HL-60 (cell line): Measurements from ENCODE around the gene SZT2.

Experiments
- DNase-seq, 2 experiments: peaks; one replicate each; pipeline ENCODE4 v3.0.0-alpha.2; 2010 to 2020; ENCODE audit warnings: low read depth in 1 of 2, low spot score in 1 of 2
- H3K27ac ChIP-seq: fragments of 250-450 bp; sonication (Bioruptor Pico); replicated peaks from 2 replicates; pipeline ENCODE4 v1.5.1; 2020; ENCODE audit warnings: mild to moderate bottlenecking, moderate library complexity
- H3K27me3 ChIP-seq: fragments of 250-450 bp; sonication (Bioruptor Pico); 2 replicates; pipeline ENCODE4 v1.5.1; 2021; ENCODE audit warnings: mild to moderate bottlenecking, moderate library complexity; ENCODE audit not compliant: insufficient read depth, poor library complexity, severe bottlenecking
- H3K4me3 ChIP-seq: replicated peaks from 2 replicates; pipeline ENCODE4 v1.5.1; 2011; ENCODE audit warnings: mild to moderate bottlenecking, control low read depth, low read length; ENCODE audit not compliant: insufficient read depth
- GABPA ChIP-seq: IDR thresholded peaks from 2 replicates; pipeline ENCODE4 v1.6.1; 2012; ENCODE audit warnings: low read depth
- POLR2AphosphoS5 ChIP-seq: IDR thresholded peaks from 2 replicates; pipeline ENCODE4 v1.6.1; 2012; ENCODE audit warnings: low read depth
- REST ChIP-seq: IDR thresholded peaks from 2 replicates; pipeline ENCODE4 v1.6.1; 2012; ENCODE audit warnings: low read depth; ENCODE audit not compliant: insufficient replicate concordance
- SPI1 ChIP-seq: IDR thresholded peaks from 2 replicates; pipeline ENCODE4 v1.6.1; 2012; ENCODE audit warnings: low read depth, mild to moderate bottlenecking, borderline replicate concordance
- TF ChIP-seq, protein P1 (sequence below): IDR thresholded peaks from one replicate; pipeline ENCODE4 v1.5.1; 2011; ENCODE audit warnings: low read length, control low read depth, inconsistent platforms; ENCODE audit not compliant: insufficient read depth

SZT2 gene

DNA sequence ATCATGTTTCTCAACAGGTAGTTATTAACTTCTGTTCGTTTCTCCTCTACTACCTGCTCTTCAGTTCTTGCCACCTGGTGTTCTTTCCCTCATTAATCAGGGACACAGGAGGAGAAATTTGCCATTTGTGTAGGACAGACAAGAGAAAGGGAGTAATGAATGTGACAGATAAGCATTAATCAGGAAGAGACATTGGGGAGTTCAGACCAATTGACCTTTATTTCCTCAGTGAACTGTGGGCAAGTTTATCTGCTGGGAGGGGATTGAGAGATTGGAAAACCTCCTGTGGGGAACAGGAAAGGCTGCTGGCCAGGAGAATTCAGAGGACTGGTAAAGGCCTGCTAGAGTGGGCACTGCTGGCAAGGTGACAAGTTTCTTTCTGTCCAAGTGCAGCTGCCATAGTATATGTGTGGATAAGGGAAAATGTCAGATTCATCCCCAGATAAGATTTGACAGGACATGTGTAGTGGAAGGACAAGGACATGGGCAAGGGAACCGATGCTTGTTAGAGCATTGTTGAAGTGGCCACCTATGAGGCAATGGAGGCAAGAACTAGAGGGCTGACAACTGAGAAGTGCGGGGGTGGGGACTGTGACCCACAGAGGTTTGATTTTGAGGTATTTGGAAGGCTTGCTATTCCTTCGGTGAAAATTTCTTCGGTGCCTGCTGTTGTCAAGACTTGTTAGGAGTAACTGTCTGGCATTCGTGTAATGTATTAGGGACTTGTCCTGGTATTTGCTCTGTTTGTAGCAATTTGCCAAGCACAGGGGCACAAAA is 12.6 kb downstream of the SZT2 start:
- no peak overlapping the region for H3K4me3 ChIP-seq
- TF ChIP-seq REST (no peak), GABPA (no peak), POLR2AphosphoS5 (no peak)
- H3K27me3 ChIP-seq: no peaks in the 10 kb centered on the region
- H3K27ac ChIP-seq: no peak overlapping the region
- no peak for DNase-seq

GRCh38 chr1:43404353-43404752 is 14.7 kb downstream of the SZT2 start:
- H3K4me3 ChIP-seq: no peak overlapping the region
- no peaks in the 10 kb centered on the region for H3K27me3 ChIP-seq
- TF ChIP-seq GABPA: no peak
- TF ChIP-seq SPI1: no peak
- TF ChIP-seq, protein P1, sequence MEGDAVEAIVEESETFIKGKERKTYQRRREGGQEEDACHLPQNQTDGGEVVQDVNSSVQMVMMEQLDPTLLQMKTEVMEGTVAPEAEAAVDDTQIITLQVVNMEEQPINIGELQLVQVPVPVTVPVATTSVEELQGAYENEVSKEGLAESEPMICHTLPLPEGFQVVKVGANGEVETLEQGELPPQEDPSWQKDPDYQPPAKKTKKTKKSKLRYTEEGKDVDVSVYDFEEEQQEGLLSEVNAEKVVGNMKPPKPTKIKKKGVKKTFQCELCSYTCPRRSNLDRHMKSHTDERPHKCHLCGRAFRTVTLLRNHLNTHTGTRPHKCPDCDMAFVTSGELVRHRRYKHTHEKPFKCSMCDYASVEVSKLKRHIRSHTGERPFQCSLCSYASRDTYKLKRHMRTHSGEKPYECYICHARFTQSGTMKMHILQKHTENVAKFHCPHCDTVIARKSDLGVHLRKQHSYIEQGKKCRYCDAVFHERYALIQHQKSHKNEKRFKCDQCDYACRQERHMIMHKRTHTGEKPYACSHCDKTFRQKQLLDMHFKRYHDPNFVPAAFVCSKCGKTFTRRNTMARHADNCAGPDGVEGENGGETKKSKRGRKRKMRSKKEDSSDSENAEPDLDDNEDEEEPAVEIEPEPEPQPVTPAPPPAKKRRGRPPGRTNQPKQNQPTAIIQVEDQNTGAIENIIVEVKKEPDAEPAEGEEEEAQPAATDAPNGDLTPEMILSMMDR: no peak
- TF ChIP-seq REST: no peak
- TF ChIP-seq POLR2AphosphoS5: no peak
- no peak for DNase-seq
- H3K27ac ChIP-seq: no peak overlapping the region

DNA sequence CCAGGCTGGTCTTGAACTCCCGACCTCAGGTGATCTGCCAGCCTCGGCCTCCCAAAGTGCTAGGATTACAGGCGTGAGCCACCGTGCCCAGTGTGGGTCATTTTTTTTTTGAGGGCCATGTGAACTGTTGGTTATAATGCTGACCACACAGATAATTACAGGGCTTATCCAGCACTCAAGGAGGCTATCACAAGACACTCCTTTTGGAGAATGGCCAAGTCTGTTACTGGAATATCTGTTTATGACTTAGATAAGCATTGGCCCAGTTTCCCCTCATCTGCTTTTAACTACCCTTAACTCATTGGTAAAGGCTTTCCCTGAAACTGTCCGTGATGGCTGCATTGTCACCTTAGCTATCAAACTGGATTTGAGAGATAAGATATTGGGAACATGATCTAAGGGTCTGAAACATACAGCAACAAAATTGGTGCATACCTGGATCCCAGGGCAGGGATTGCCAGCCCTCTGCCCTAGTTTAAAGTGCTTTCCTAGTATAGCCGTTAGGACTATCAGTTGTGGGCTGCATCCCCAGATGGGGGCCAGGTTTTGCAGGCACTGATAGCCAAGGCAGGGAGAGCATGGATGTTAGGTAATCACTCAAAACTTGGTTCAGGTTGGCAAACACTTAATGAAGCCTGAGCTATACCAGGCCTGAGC is 15.6 kb downstream of the SZT2 start:
- no peak for DNase-seq
- H3K27me3 ChIP-seq: no peaks in the 10 kb centered on the region
- no peak overlapping the region for H3K27ac ChIP-seq
- TF ChIP-seq SPI1 (no peak), REST (no peak), GABPA (no peak), POLR2AphosphoS5 (no peak)
- TF ChIP-seq, protein P1: no peak
- H3K4me3 ChIP-seq: no peak overlapping the region
